Measurements from ENCODE around the gene TMEM11. TPM values are rescaled to one million over a fixed set of nuclear protein-coding genes. Genes with fewer than 3 reads are reported as not detected.

The TMEM11 gene
- total and polyA plus RNA-seq, 4 donors: 9.3 to 20.8 (median 11.6) TPM

DNA sequence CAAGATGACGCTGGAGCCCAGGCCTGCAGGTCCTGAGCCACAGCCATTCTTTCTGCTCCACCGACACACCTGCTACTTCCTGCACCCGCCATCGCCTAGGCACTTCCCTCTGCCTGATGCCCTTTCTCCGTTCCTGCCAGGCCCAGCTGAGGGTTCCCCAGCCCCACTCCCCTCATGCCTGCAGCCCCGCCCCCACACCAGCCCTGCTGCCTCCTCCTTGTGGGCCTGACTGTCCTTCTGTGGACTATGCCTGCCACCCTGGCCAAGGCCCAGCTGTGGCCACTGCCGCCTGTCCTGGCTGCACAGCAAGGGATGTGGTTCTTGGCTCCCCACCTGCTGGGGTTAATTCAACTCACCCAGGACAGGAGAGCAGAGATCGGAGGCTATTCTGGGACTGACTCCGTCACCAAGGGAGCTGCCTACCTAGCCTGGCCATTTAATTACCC is 31.7 kb upstream of the TMEM11 start:
- TF ChIP-seq FOXA2 (IDR thresholded peaks at IDR 0.05): no peak
- no peak for TF ChIP-seq NR2F2 (IDR thresholded peaks at IDR 0.05)
- TF ChIP-seq GABPA (IDR thresholded peaks at IDR 0.05 in 1 of 2, conservative IDR thresholded peaks at IDR 0.05 in 1 of 2): no peak
- no peak for TF ChIP-seq YY1 (IDR thresholded peaks at IDR 0.05)
- TF ChIP-seq TAF1 (conservative IDR thresholded peaks at IDR 0.05): no peak
- TF ChIP-seq RAD21 (IDR thresholded peaks at IDR 0.05): no peak
- TF ChIP-seq SP1 (IDR thresholded peaks at IDR 0.05): no peak
- no peak for TF ChIP-seq HNF4G (IDR thresholded peaks at IDR 0.05)
- no peak for TF ChIP-seq ZBTB33 (IDR thresholded peaks at IDR 0.05)
- TF ChIP-seq MAX (IDR thresholded peaks at IDR 0.05): no peak
- TF ChIP-seq RXRA (IDR thresholded peaks at IDR 0.05): no peak
- TF ChIP-seq REST (IDR thresholded peaks at IDR 0.05): no peak
- TF ChIP-seq EGR1 (IDR thresholded peaks at IDR 0.05; ENCODE audit: low read depth in 2 of 2): no peak
- TF ChIP-seq, protein P1, sequence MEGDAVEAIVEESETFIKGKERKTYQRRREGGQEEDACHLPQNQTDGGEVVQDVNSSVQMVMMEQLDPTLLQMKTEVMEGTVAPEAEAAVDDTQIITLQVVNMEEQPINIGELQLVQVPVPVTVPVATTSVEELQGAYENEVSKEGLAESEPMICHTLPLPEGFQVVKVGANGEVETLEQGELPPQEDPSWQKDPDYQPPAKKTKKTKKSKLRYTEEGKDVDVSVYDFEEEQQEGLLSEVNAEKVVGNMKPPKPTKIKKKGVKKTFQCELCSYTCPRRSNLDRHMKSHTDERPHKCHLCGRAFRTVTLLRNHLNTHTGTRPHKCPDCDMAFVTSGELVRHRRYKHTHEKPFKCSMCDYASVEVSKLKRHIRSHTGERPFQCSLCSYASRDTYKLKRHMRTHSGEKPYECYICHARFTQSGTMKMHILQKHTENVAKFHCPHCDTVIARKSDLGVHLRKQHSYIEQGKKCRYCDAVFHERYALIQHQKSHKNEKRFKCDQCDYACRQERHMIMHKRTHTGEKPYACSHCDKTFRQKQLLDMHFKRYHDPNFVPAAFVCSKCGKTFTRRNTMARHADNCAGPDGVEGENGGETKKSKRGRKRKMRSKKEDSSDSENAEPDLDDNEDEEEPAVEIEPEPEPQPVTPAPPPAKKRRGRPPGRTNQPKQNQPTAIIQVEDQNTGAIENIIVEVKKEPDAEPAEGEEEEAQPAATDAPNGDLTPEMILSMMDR (IDR thresholded peaks at IDR 0.05; ENCODE audit: low read depth, low read length, missing input control): no peak

DNA sequence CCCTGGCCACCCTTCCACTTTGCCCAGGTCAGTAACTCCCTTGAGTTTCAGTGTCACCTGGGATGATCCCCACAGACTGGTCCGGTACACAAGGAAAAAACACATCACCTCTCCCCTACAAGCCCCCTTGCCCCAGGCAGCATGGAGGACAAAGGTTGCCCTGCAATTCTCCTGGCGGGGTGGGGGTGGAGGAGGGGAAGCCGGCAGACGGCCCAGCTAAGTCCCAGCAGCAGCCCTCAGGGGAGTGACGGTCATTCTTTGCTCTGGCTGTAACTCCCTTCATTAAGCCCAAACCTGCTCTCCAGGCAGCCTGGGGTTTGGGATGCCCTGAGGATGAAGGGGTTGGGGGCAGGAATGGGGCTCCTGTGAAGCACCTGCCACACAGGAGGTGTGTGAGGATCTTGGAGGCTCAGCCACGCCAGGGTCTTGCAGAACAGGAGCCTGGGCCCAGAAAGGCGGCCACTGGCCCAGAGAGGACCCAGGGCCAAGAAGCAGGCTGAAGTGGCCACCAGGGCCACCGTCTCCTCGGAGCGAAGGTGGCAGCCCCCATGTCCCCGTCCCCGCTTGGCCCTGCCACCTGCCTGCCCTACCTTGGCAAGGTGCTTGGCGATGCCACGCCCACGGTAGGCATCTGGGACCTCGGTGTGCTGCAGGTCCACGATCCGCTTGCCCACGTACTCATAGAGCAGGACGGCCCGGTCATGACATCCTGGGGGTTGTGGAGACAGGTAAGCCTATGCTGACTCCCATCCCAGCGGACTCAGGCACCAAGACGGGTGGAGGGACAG is 29.7 kb upstream of the TMEM11 start:
- Histone ChIP-seq H3K27ac (ENCODE audit: low read depth in 1 of 2, low read length in 2 of 2) (no peak overlapping the region), H3K36me3 (ENCODE audit: control insufficient read depth in 4 of 4, insufficient read depth in 3 of 4, low read depth in 1 of 4, low read length in 3 of 4) (peaks cover 0 to 5% (median 0%) of the 10 kb centered on the region in 4 donors), H3K9me3 (ENCODE audit: control insufficient read depth in 4 of 4, low read length in 3 of 4) (no peaks in the 10 kb centered on the region), H3K27me3 (ENCODE audit: control insufficient read depth in 4 of 4, insufficient read depth in 4 of 4, low read length in 3 of 4) (no peaks in the 10 kb centered on the region), H3K4me1 (ENCODE audit: control insufficient read depth in 4 of 4, insufficient read depth in 4 of 4, low read length in 3 of 4) (peaks cover 0 to 5% (median 2%) of the 10 kb centered on the region in 4 donors), H3K4me3 (ENCODE audit: low read depth in 1 of 3, low read length in 3 of 3) (no peak overlapping the region), H3K9ac (ENCODE audit: low read depth in 1 of 2, low read length in 2 of 2) (no peak overlapping the region)
- no peak for DNase-seq (ENCODE audit: low spot score)
- 81% methylated on average over 23 of the region's 23 CpGs for WGBS
- no peak for TF ChIP-seq TAF1 (conservative IDR thresholded peaks at IDR 0.05)
- TF ChIP-seq, protein P1 (IDR thresholded peaks at IDR 0.05; ENCODE audit: low read depth, low read length, missing input control): no peak
- no peak for TF ChIP-seq ZBTB33 (IDR thresholded peaks at IDR 0.05)
- TF ChIP-seq HNF4G (IDR thresholded peaks at IDR 0.05): no peak
- TF ChIP-seq HNF4A (conservative IDR thresholded peaks at IDR 0.05): no peak

More for the DNA sequence above, 31.7 kb upstream of the TMEM11 start:
- WGBS: 75% methylated on average over 9 of the region's 9 CpGs
- Histone ChIP-seq H3K27ac (ENCODE audit: low read depth in 1 of 2, low read length in 2 of 2) (no peak overlapping the region), H3K9me3 (ENCODE audit: control insufficient read depth in 4 of 4, low read length in 3 of 4) (no peaks in the 10 kb centered on the region), H3K27me3 (ENCODE audit: control insufficient read depth in 4 of 4, insufficient read depth in 4 of 4, low read length in 3 of 4) (no peaks in the 10 kb centered on the region), H3K4me1 (ENCODE audit: control insufficient read depth in 4 of 4, insufficient read depth in 4 of 4, low read length in 3 of 4) (peaks cover 0 to 5% (median 2%) of the 10 kb centered on the region in 4 donors), H3K9ac (ENCODE audit: low read depth in 1 of 2, low read length in 2 of 2) (no peak overlapping the region), H3K36me3 (ENCODE audit: control insufficient read depth in 4 of 4, insufficient read depth in 3 of 4, low read depth in 1 of 4, low read length in 3 of 4) (peaks cover 0 to 5% (median 0%) of the 10 kb centered on the region in 4 donors), H3K4me3 (ENCODE audit: low read depth in 1 of 3, low read length in 3 of 3) (no peak overlapping the region)
- no peak for DNase-seq (ENCODE audit: low spot score)

Data from liver (tissue), 9 donors.